HG02798 (cell line): ENCODE data around the gene FCN2.
A peak's percentile ranks its signal among the peaks of the same experiment; 100 is the strongest.

Source experiments
- ATAC-seq: cut with Tn5 transposase; IDR thresholded peaks from one replicate; pipeline ENCODE4 v1.9.1; 2021; ENCODE audit warnings: mild to moderate bottlenecking; ENCODE audit not compliant: unreplicated experiment, poor library complexity

The FCN2 gene

GRCh38 chr9:134925011-134925511 is 44.5 kb downstream of the FCN2 start:
- ATAC-seq = no peak

GRCh38 chr9:134928436-134929192 is 48.0 kb downstream of the FCN2 start:
- no peak for ATAC-seq

GRCh38 chr9:134929193-134930158 is 48.9 kb downstream of the FCN2 start:
- ATAC-seq = no peak

GRCh38 chr9:134930398-134930797 is 49.8 kb downstream of the FCN2 start:
- ATAC-seq = peak; percentile 73

GRCh38 chr9:134932171-134932570 is 51.6 kb downstream of the FCN2 start:
- ATAC-seq = no peak

GRCh38 chr9:134932606-134933005 is 52.0 kb downstream of the FCN2 start:
- ATAC-seq = no peak

- ATAC-seq = no peak
These were observed 52.6 kb downstream of the FCN2 start for GRCh38 chr9:134933076-134933659.

- ATAC-seq = no peak
These were observed 54.5 kb downstream of the FCN2 start for GRCh38 chr9:134935056-134935640.

- ATAC-seq = no peak
These were observed 55.2 kb downstream of the FCN2 start for GRCh38 chr9:134935701-134936345.

- ATAC-seq = peak; percentile 45
These were observed 55.9 kb downstream of the FCN2 start for GRCh38 chr9:134936346-134937163.
